ENCODE measurements around the gene PHGDH.

DNA sequence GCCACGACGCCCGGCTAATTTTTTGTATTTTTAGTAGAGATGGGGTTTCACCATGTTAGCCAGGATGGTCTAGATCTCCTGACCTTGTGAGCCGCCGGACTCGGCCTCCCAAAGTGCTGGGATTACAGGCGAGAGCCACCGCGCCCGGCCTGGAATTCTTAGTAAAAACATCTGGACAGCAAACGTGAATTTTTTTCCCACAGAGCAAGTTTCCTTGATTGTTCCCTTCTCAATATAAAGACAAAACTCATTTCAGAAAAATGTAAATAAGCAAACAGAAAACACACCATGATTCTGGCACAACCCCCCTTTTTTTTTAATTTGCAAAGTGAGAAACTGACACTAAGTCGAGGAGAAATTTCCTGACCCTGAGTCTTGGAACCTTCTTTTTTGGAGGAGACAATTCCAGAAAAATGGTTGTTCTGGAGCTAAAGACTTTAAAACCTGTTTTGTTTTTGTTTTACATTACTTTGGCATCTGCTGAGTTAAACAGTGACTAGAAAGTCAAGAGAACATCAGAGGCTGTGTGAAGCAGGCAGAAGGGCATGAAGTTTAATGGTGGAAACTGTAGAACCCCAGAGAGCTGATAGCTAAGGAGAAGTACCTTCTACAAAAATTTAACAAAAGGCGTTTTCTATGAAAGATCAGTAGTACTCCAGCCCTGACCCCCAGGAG lies 67.3 kb downstream of the PHGDH start:
- TF ChIP-seq CEBPG (CRISPR knock-in tag; IDR thresholded peaks at IDR 0.05) (no peak), CEBPG (tag; conservative IDR thresholded peaks at IDR 0.05 in 1 of 2, IDR thresholded peaks at IDR 0.05 in 1 of 2) (no peak), RFX5 (IDR thresholded peaks at IDR 0.05; ENCODE audit: low read depth, low read length) (no peak), EZH2 (IDR thresholded peaks at IDR 0.05; ENCODE audit: borderline replicate concordance, low read depth, low read length) (no peak), BCOR (IDR thresholded peaks at IDR 0.05) (no peak), SP1 (CRISPR knock-in tag; IDR thresholded peaks at IDR 0.05) (no peak), ZNF121 (CRISPR knock-in tag; conservative IDR thresholded peaks at IDR 0.05) (no peak), POLR2A (conservative IDR thresholded peaks at IDR 0.05) (no peak), TAF1 (IDR thresholded peaks at IDR 0.05; ENCODE audit: control insufficient read depth, extremely low read depth, insufficient read depth, low read length, severe bottlenecking) (no peak), CTCF (IDR thresholded peaks at IDR 0.05 in 2 of 3, conservative IDR thresholded peaks at IDR 0.05 in 1 of 3; ENCODE audit: insufficient read depth in 2 of 3, low read depth in 1 of 3, low read length in 3 of 3) (no peak), ARNT (IDR thresholded peaks at IDR 0.05) (no peak)

Data from K562 (cell line).